ENCODE measurements around the gene DIMT1.

DIMT1 gene

GRCh38 chr5:62403411-62404250, at the start of gene DIMT1:
Gene DIMT1, minus strand, starts transcription at chr5:62403905. Its CDS starts 133 bp downstream, at chr5:62403772.
- DNase-seq, result peak; percentile 98

- no peak for DNase-seq
Measured at GRCh38 chr5:62450259-62450658, 46.6 kb upstream of the DIMT1 start.

GRCh38 chr5:62448528-62448927, 44.8 kb upstream of the DIMT1 start:
- no peak for DNase-seq

DNA sequence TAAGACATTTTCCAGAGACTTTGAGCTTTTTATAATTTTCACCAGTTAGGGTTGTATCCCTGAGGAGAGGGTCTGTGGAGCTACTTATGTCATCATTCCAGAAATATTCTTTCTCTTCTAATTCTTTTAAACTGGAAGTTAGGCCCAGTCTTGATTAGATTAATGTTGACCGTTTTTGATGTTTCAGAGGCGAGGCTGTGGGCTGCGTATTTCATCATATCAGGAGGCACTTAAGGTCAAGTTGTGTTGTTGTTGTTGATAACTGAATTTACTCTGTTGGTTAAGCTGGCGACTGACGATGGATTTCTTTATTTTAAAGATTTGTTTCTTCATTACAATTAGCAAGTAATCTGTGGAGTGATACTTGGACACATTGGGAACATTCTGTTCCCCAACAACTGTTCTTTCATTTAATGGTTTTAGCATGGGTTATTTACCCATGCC, 28.9 kb upstream of the DIMT1 start:
- DNase-seq, result no peak

DNA sequence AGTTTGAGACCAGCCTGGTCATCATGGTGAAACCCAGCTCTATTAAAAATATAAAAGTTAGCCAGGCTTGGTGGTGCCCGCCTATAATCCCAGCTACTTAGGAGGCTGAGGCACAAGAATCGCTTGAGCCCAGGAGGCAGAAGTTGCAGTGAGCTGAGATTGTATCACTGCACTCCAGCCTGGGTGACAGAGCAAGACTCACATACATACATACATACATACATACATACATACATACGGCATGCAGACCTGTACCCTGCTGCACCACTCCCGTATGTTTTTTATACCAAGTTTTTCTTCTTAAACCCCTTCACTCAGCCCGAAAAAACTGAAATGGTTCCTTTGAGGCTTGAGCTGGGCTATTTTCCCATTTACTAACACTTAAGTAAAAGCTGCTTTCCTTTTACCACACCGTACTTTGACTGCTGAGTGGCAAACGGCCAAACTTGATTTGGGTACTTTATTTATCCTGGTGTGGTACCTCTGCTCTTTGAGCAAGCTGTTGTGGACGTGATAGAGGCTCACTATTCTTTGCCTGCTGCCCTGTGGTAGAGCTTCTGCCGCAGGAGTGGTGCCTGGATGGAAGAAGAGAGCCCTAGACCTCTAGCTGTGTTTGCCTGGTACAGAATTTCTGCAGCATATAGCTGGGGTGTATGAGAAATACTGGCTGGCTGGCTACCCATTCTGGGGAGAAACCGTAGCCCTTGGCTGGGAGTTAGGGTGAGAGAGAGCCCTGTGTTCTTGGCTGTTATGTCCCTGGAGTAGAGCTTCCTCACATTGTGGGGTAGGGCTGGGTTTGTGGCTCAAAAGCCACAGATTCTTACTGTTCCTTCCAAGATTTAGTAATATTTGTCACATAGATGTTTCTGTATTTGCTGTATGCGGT, 28.3 kb upstream of the DIMT1 start:
- DNase-seq, result no peak

GRCh38 chr5:62424763-62425162, 21.1 kb upstream of the DIMT1 start:
- DNase-seq, result no peak

- no peak for DNase-seq
Measured at GRCh38 chr5:62421414-62421813, 17.7 kb upstream of the DIMT1 start.

DNA sequence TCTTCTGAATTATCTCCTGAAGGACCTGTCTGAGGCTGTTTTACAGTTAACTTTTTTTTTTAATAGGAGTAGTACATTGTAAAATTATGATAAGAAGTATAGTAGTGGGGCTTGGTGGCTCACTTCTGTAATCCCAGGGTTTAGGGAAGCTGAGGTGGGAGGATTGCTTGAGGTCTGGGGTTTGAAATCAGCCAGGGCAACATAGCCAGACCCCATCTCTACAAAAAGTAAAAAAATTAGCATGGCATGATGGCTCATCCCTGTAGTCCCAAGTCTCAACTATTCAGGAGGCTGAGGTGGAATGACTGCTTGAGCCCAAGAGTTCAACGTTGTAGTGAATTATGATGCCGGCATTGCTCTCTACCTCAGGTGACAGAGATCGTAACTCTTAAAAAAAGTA, 15.9 kb upstream of the DIMT1 start:
- no peak for DNase-seq

DNA sequence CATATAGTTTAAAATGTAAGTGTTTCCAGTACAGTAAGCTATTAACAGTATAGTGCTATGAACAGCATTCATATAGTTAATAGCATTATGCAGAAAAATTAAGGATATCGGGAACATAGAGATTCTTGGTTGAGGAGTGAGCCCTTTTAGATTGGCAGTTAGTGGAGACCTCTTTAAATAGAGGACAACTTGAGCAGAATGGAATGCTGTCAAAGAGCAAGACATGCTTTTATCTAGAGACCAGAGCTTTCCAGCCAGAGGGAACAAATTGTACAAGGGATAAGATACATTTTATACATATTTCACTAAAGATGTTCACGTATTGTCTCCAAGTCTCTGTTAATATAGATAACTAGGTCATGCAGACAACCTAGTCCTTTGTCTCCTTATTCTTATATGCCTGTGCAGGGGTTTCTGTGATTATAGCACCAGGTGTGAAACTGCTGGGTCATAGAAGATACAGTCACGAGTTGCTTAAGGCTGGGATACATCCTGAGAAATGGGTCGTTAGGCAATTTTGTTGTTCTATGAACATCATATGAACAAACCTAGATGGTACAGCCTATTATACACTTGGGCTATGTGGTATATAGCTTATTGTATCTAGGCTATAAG, 14.9 kb upstream of the DIMT1 start:
- no peak for DNase-seq

DNA sequence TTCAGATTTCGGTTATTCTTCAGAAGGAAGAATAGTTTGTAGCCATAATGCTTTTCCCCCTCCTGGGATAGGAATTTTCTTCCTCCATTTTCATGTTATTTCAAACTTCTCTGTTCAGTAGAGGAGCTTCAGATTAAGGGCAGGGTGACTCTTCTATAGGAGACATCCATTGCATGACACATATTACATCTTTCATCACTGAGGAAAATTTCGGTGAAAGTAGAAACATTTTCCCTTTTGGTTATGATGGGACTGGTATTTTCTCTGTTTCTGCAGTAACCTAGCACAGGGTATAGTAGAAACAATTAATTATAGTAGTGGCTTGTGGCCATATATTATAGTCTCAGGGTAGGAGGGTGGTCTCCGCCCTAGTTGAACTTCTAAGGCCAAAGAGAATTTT, 10.0 kb upstream of the DIMT1 start:
- no peak for DNase-seq

DNA sequence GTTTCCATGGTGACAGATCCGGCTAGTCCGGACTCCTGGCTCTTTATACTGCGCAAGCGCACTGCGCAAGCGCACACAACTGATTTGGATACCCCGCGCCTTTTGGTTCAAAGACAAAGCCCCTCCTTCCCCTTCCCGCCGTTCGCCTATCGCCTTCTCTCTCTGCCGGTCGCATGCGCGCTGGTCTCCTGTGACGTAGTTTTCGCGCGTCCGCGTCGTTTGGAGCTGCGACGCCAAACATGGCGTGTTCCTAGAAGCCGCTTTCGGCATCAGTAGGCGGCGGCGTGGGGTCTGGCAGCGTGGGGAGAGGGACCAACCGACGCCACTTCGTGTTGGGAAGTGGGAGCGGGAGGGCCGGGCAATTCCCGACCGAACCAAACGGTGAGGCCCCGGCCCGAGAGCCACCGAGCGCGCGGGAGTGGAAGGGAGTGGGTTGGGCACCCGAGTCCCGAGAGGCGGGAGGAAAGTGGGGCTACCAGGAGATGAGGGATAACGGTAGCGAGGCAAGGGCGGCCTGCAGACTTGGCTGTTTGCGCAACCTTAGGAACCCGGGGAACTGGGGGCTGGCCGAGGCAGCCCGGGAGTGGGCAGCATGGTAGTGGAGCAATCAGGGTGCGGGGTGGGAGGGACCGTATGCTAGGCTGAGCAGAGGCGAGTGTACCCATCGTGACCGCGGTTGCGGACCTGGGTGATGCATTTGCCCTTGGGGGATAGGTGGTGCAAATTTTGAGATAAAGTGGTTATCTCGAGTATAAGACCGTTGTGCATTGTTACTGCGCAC, 9.0 kb upstream of the DIMT1 start, which contains the start of gene IPO11:
IPO11 (plus strand) TSS at position 215 of the 781 bp plus-strand sequence. CDS start 24,517 bp downstream, outside the sequence.
- DNase-seq, result peak; percentile 99

GRCh38 chr5:62395210-62395950, 8.3 kb downstream of the DIMT1 start:
- no peak for DNase-seq

GRCh38 chr5:62386824-62387223, 16.9 kb downstream of the DIMT1 start:
- DNase-seq, result no peak

DNA sequence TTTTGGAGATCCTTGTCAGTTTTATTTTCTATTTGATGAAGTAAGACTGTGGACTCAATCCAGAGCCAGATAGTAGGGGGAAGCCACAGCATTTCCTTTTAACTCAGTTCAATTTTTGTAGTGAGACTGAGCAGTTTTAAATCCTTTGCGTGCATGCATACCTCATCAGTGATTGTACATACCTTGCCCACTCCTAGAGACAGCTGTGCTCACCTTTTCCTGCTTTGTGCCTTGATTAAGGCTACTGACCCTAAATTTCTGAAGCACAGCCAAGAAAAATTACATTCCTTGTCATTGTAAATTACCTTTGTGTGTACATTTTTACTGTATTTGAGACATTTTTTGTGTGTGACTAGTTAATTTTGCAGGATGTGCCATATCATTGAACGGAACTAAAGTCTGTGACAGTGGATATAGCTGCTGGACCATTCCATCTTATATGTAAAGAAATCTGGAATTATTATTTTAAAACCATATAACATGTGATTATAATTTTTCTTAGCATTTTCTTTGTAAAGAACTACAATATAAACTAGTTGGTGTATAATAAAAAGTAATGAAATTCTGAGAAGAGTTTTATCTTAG, 17.8 kb downstream of the DIMT1 start:
- DNase-seq, result no peak

- DNase-seq, result no peak
Measured at GRCh38 chr5:62385131-62385530, 18.6 kb downstream of the DIMT1 start.

GRCh38 chr5:62376064-62376463, 27.6 kb downstream of the DIMT1 start:
- DNase-seq, result no peak

DNA sequence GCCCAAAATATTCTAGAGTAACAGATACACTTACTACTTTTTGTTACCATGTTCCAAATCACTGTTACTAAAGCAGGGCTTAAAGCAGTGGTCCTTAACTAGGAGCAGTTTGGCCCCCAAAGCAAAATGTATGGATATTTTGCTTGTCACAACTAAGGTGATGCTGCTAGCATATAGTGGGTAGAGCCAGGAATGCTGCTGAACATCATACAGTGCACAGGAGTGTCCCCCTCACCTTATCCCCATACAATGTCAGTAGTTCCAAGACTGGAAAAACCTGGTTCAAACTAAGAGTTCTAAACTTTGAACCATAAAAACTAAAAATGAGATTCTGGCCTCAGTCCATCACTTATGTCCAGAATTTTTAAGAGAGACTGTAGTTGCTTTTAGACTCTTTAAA, 28.1 kb downstream of the DIMT1 start:
- no peak for DNase-seq

DNA sequence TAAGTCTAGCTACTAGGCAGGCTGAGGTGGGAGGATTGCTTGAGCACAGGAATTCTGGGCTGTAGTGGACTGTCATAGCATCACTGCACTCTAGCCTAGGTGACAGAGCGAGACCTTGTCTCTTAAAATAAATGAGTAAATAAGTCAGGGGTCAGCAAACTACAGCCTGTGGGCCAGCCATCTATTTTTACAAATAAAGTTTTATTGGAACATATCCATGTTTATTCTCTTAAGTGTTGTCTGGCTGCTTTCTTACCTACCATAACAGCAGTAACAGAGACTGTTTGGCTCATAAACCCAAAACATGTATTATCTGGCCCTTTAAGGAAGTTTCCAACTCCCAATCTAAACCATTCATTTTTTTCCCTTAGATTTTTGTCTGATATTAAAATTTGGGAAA, 29.6 kb downstream of the DIMT1 start:
- DNase-seq, result no peak

DNA sequence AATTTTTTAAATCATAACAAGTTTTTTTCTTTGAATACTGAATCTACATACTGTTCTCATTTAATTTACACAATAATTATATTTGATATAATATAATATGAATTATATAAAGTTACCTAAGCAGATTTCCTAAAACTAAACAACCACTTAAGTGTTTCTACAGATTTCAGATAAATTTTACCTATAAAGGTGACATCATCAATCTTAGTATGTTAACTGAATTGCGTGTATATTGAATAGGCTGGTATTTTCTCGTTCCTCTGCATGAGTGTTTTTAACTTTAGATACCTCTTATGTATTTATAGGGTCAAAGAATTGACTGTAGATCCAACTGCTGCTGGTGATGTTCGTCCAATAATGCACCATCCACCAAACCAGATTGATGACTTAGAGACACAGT, 30.3 kb downstream of the DIMT1 start:
- no peak for DNase-seq

GRCh38 chr5:62372600-62372999, 31.1 kb downstream of the DIMT1 start:
- no peak for DNase-seq

DNA sequence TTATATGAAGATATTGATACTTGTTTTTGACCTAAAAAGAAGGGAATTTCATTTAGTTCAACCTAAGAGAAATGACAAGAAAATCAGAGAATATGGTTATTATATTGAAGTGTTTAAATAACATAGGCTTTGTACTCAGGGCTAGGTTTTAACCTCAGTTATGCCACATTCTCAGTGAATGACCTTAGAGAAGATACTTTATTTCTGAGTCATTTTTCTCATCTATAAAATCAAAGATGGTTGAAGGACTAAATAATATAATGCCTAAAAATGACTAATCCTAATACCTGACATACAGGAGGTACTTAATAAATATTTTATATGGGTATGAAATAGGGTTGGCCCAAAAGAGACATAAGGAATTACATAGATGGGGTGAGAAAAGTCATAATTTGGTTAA, 32.3 kb downstream of the DIMT1 start:
- DNase-seq, result no peak
